Astrocyte (in vitro differentiated cells and primary cell): ENCODE data around the gene ENPP6.

Experiments used
- EZH2 ChIP-seq: IDR thresholded peaks from 2 replicates; pipeline ENCODE4 v1.6.1; 2012; ENCODE audit warnings: mild to moderate bottlenecking, low read length, inconsistent platforms; ENCODE audit not compliant: insufficient read depth
- TF ChIP-seq, protein P1 (sequence below): IDR thresholded peaks from 2 replicates; pipeline ENCODE4 v1.5.1; 2011; ENCODE audit warnings: low read depth, mild to moderate bottlenecking, inconsistent platforms, low read length, moderate library complexity; ENCODE audit not compliant: insufficient read depth

DNA sequence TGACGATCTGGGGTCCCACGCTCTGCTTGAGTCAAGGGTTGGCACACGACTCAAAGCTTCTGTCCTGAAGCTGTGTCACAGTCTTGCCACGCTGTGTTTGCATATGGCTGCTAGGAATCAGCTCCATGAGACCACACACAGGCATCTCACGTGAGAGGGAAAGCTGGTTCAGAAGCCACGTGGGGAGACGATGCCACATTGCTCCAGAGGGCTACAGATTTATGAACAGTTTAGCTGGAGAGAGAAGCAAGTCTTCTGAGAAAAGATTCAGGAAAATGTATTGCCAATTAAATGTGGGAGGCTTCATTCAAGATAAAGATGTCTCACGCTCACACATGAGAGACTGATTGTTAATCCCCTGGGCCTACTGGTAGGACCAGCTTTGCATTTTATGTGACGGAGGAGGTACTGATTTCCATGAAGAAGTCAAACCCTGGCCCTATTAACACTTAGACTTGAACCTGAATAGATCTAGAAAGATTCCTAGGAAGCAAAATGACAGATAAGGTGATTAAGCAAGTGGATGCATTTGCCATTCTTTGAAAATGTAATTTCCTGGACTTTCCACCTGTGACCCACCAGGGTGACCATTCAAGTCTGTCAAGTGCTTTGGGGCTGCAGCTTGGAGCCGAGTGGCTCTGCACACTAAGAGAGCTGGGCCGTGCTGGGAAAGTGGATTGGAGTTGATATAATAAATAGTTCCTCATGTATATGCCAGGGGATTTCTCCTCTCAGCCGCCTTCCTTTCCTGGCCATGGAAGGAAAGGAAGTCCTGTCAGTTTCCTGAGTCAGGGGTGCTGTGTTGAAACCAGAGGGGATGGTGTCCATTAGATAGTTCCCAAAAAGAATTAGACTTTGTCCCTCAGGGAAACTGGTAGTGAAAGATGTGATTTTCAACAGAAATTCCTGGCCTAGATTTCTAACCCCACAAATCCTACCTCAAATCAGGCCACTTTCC lies 29.0 kb downstream of the ENPP6 start:
- TF ChIP-seq, protein P1, sequence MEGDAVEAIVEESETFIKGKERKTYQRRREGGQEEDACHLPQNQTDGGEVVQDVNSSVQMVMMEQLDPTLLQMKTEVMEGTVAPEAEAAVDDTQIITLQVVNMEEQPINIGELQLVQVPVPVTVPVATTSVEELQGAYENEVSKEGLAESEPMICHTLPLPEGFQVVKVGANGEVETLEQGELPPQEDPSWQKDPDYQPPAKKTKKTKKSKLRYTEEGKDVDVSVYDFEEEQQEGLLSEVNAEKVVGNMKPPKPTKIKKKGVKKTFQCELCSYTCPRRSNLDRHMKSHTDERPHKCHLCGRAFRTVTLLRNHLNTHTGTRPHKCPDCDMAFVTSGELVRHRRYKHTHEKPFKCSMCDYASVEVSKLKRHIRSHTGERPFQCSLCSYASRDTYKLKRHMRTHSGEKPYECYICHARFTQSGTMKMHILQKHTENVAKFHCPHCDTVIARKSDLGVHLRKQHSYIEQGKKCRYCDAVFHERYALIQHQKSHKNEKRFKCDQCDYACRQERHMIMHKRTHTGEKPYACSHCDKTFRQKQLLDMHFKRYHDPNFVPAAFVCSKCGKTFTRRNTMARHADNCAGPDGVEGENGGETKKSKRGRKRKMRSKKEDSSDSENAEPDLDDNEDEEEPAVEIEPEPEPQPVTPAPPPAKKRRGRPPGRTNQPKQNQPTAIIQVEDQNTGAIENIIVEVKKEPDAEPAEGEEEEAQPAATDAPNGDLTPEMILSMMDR, result no peak
- TF ChIP-seq EZH2, result no peak
